GM21381 (cell line): ENCODE data around the gene GUCA1A.
"Not testable (repeated sequence)": the region's sequence is repeated elsewhere in the genome, so short reads cannot be mapped to it uniquely, and the experiment has no call there.

Experiments
- ATAC-seq: cut with Tn5 transposase; IDR thresholded peaks from one replicate; pipeline ENCODE4 v1.9.1; 2021; ENCODE audit warnings: mild to moderate bottlenecking, moderate library complexity; ENCODE audit not compliant: unreplicated experiment

Gene GUCA1A

GRCh38 chr6:42142118-42142835 lies 30.9 kb upstream of the GUCA1A start, which contains the start of gene C6orf132:
C6orf132 (minus strand) TSS chr6:42142620; CDS start chr6:42142444, 176 bp downstream.
- ATAC-seq, result no peak

- no peak for ATAC-seq
These were observed 26.0 kb upstream of the GUCA1A start for GRCh38 chr6:42147138-42147562.

- ATAC-seq, result no peak
These were observed 25.1 kb upstream of the GUCA1A start for GRCh38 chr6:42148058-42148457.

GRCh38 chr6:42150254-42150653 lies 22.9 kb upstream of the GUCA1A start:
- ATAC-seq, result no peak

- no peak for ATAC-seq
These were observed 21.1 kb upstream of the GUCA1A start for GRCh38 chr6:42152024-42152423.

- not testable (repeated sequence) for ATAC-seq
These were observed 20.5 kb upstream of the GUCA1A start for GRCh38 chr6:42152528-42153213.

- no peak for ATAC-seq
These were observed 19.2 kb upstream of the GUCA1A start for GRCh38 chr6:42153921-42154320.

GRCh38 chr6:42154461-42155209 lies 18.5 kb upstream of the GUCA1A start:
- no peak for ATAC-seq

- ATAC-seq, result no peak
These were observed 17.9 kb upstream of the GUCA1A start for GRCh38 chr6:42155293-42155692.

GRCh38 chr6:42156638-42157037 lies 16.5 kb upstream of the GUCA1A start:
- ATAC-seq, result no peak

GRCh38 chr6:42158011-42158410 lies 15.2 kb upstream of the GUCA1A start:
- no peak for ATAC-seq

- no peak for ATAC-seq
These were observed 14.5 kb upstream of the GUCA1A start for GRCh38 chr6:42158631-42159030.

- no peak for ATAC-seq
These were observed 13.6 kb upstream of the GUCA1A start for GRCh38 chr6:42159431-42160024.

GRCh38 chr6:42162384-42162783 lies 10.8 kb upstream of the GUCA1A start:
- ATAC-seq, result no peak

GRCh38 chr6:42162812-42163211 lies 10.4 kb upstream of the GUCA1A start:
- ATAC-seq, result no peak

- ATAC-seq, result no peak
These were observed 9.2 kb upstream of the GUCA1A start for GRCh38 chr6:42163981-42164380.

- ATAC-seq, result no peak
These were observed 8.1 kb upstream of the GUCA1A start for GRCh38 chr6:42165016-42165415.

- ATAC-seq, result no peak
These were observed 6.6 kb upstream of the GUCA1A start for GRCh38 chr6:42166444-42167141.

- no peak for ATAC-seq
These were observed 4.5 kb upstream of the GUCA1A start for GRCh38 chr6:42168650-42169049.

GRCh38 chr6:42169780-42170179 lies 3.4 kb upstream of the GUCA1A start:
- not testable (repeated sequence) for ATAC-seq
